GM19193 (cell line): ENCODE data around the gene RAVER1.
A peak's percentile ranks its signal among the peaks of the same experiment; 100 is the strongest.

ENCODE experiments used
- POLR2A ChIP-seq: IDR thresholded peaks from 4 replicates; pipeline ENCODE4 v1.6.1; 2011; ENCODE audit not compliant: insufficient read depth, insufficient read length; ENCODE audit errors: extremely low read depth

RAVER1 gene

DNA sequence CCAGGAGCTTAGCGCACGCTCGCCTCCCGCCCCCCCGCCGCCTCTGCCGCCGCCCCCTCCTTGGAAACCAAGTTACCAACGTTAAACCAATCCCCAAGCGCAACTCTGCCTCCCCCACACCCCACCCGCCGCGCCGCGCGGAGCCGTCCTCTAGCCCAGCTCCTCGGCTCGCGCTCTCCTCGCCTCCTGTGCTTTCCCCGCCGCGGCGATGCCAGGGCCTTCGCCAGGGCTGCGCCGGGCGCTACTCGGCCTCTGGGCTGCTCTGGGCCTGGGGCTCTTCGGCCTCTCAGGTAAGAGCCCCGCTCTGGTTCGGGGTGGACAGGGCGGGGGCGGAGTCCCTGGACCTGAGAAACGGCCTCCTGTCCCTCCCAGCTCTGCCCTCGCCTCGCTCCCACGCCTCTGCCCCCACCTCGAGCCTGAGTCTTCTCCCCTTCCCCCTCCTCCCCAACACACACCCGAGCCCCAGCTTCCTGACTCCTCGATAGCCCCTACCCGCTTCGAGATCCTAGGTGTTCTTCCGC is 43.4 kb downstream of the RAVER1 start, which contains the start of gene ICAM5:
Gene ICAM5 (plus strand): TSS at position 117 of the 521 bp plus-strand sequence. CDS start 92 bp downstream, at position 209.
- TF ChIP-seq POLR2A: no peak

DNA sequence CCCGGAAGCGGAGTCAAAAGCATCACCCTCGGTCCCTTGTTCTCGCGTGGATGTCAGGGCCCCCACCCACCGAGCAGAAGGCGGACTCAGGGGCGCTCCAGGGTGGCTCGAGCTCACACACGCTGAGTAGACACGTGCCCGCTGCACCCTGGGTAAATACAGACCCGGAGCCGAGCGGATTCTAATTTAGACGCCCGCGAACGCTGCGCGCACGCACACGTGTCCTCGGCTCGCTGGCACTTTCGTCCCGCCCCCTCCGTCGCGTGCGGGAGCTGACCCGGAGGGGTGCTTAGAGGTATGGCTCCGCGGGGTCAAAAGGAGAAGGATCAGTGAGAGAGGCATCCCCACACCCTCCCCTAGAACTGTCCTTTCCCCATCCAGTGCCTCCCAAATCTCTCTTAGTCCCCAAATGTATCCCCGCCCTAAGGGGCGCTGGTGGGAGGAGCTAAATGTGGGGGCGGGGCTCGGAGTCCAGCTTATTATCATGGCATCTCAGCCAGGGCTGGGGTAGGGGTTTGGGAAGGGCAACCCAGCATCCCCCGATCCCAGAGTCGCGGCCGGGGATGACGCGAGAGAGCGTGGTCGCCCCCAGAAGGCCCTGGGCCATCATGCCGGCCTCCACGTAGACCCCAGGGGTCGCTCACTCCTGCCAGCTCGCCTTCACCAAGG is 44.0 kb downstream of the RAVER1 start:
- peak; percentile 27 for TF ChIP-seq POLR2A

DNA sequence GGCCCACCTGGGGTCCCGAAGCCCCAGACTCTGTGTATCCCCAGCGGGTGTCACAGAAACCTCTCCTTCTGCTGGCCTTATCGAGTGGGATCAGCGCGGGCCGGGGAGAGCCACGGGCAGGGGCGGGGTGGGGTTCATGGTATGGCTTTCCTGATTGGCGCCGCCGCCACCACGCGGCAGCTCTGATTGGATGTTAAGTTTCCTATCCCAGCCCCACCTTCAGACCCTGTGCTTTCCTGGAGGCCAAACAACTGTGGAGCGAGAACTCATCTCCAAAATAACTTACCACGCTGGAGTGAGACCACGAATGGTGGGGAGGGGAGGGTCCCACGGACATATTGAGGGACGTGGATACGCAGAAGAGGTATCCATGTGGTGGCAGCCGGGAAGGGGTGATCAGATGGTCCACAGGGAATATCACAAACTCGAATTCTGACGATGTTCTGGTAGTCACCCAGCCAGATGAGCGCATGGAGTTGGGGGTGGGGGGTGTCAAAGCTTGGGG is 44.6 kb downstream of the RAVER1 start:
- TF ChIP-seq POLR2A: no peak

DNA sequence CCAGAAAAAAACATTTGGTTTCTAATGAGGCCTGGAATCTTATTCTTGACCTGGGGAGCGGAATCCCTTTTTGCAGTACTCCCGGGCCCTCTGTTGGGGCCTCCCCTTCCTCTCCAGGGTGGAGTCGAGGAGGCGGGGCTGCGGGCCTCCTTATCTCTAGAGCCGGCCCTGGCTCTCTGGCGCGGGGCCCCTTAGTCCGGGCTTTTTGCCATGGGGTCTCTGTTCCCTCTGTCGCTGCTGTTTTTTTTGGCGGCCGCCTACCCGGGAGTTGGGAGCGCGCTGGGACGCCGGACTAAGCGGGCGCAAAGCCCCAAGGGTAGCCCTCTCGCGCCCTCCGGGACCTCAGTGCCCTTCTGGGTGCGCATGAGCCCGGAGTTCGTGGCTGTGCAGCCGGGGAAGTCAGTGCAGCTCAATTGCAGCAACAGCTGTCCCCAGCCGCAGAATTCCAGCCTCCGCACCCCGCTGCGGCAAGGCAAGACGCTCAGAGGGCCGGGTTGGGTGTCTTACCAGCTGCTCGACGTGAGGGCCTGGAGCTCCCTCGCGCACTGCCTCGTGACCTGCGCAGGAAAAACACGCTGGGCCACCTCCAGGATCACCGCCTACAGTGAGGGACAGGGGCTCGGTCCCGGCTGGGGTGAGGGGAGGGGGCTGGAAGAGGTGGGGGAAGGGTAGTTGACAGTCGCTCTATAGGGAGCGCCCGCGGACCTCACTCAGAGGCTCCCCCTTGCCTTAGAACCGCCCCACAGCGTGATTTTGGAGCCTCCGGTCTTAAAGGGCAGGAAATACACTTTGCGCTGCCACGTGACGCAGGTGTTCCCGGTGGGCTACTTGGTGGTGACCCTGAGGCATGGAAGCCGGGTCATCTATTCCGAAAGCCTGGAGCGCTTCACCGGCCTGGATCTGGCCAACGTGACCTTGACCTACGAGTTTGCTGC is 46.3 kb downstream of the RAVER1 start, which contains the start of gene ICAM4:
Gene ICAM4 (plus strand): TSS at position 153 of the 935 bp plus-strand sequence. CDS start 58 bp downstream, at position 211.
- no peak for TF ChIP-seq POLR2A

DNA sequence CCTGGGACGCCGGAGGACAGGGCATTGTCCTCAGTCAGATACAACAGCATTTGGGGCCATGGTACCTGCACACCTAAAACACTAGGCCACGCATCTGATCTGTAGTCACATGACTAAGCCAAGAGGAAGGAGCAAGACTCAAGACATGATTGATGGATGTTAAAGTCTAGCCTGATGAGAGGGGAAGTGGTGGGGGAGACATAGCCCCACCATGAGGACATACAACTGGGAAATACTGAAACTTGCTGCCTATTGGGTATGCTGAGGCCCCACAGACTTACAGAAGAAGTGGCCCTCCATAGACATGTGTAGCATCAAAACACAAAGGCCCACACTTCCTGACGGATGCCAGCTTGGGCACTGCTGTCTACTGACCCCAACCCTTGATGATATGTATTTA is 47.9 kb downstream of the RAVER1 start:
- peak; percentile 20 for TF ChIP-seq POLR2A

DNA sequence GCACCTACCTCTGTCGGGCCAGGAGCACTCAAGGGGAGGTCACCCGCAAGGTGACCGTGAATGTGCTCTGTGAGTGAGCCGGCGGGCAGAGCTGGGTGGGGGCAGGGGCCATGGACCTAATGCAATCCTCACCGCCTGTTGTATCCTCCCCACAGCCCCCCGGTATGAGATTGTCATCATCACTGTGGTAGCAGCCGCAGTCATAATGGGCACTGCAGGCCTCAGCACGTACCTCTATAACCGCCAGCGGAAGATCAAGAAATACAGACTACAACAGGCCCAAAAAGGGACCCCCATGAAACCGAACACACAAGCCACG is 48.4 kb downstream of the RAVER1 start:
- no peak for TF ChIP-seq POLR2A

DNA sequence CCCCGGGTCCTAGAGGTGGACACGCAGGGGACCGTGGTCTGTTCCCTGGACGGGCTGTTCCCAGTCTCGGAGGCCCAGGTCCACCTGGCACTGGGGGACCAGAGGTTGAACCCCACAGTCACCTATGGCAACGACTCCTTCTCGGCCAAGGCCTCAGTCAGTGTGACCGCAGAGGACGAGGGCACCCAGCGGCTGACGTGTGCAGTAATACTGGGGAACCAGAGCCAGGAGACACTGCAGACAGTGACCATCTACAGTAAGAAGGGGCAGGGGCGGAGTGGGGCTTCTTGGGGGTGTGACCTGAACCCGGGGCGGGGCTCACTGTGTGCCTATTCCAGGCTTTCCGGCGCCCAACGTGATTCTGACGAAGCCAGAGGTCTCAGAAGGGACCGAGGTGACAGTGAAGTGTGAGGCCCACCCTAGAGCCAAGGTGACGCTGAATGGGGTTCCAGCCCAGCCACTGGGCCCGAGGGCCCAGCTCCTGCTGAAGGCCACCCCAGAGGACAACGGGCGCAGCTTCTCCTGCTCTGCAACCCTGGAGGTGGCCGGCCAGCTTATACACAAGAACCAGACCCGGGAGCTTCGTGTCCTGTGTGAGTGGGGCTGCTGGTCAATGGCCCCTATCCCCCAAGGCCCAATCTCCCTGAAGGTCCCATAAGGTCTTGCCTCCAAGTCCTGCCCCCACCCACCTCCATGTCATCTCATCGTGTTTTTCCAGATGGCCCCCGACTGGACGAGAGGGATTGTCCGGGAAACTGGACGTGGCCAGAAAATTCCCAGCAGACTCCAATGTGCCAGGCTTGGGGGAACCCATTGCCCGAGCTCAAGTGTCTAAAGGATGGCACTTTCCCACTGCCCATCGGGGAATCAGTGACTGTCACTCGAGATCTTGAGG is 49.0 kb downstream of the RAVER1 start:
- no peak for TF ChIP-seq POLR2A

DNA sequence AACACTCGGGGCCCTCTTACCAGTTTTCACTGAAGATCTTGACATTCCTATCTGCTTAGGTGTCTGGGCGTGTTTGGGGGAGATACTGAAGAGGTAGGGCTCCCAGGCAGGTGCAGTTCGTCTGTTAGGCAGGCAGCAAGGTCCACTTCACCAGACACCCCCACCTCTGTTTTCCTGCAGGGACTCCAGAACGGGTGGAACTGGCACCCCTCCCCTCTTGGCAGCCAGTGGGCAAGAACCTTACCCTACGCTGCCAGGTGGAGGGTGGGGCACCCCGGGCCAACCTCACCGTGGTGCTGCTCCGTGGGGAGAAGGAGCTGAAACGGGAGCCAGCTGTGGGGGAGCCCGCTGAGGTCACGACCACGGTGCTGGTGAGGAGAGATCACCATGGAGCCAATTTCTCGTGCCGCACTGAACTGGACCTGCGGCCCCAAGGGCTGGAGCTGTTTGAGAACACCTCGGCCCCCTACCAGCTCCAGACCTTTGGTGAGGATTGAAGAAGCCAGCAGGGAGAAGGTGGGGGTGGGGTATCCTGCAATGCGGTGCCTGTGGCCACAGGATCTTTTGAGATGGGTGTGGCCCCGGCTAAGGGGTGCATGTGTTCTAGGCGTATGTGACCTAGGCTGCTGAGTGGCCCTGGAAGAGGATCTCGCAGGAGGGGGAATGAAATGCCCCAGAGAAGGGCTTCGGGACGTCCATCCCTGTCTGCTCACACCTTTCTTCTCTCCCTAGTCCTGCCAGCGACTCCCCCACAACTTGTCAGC is 49.8 kb downstream of the RAVER1 start:
- TF ChIP-seq POLR2A: no peak

DNA sequence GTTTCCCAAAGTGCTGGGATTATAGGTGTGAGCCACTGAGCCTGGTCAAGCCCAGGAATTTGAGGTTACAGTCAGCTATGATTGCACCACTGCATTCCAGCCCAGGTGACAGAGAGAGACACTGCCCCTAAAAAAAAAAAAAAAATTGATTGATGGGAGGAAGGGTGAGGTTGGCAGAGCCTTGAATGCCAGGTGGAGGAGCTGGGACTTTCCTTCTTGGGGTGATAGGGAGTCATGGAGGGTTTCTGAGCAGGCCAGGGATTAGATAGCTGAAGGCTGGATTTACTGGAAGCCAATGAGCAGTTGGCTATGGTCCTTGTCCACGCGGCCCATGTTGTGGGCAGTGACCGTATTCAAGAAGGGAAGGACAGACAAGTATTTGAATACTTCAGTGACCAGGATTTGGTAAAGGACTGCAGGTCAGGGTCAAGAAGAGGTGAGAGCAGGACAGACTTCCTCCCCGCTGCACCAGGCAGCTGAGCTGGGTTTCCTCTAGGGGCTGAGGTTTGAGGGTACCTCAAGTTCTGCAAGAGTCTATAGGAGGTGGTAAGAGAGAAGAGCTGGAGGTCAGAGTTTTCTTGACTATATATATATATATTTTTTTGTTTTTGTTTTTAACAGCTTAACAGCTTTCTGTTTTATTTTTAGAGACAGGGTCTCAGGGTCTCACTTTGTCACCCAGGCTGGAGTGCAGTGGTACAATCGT is 53.4 kb downstream of the RAVER1 start:
- TF ChIP-seq POLR2A: no peak

DNA sequence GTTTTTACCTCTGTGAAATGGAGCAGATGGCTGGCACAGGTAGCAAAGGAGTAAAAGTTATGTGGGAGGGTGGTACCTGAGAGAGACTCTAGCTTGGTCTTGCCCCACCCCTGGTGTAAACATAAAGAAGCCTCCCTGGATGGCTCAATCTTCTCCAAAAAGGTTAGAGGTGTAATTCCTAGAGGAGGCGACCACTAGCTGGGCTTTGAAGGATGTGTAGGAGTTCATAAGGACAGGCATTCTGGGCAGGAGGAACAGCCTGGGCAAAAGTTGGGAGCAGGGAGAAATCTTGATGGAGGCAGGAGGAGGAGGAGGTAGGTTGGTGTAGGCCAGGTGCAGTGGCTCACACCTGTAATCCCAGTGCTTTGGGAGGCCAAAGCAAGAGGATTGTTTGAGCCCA is 54.4 kb downstream of the RAVER1 start:
- no peak for TF ChIP-seq POLR2A

DNA sequence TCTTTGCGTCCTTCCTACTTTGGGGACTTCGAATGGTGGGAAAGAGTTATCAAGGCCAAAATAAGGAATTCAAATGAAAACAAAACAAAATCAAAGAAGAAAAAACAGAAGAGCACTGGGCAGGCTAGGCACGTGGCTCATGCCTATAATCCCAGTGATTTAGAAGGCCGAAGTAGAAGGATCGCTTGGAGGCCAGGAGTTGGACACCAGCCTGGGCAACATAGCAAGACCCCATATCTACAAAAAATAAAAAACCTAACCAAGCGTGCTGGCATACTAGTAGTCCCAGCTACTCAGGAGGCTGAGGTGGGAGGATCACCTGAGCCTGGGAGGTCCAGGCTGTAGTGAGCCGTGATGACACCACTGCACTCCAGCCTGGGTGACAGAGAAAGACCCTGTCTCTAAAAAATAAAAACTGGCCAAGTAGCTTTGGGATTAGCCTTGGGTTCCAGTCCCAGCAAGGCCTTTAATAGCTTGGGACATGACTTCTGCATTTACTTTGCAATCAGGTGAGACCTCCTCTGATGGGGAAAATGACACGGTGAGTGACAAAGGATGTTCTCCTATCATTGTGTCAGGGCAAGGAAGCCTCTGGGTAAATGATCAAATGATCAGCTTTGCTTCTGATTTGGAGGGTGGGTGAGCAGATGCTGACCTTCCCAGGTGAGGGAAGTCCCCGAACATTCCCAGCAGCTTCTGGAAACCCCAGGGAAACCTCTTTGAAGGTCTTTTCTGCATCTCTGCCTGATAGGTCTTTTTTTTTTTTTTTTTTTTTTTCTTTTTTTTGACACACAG is 55.3 kb downstream of the RAVER1 start:
- no peak for TF ChIP-seq POLR2A

DNA sequence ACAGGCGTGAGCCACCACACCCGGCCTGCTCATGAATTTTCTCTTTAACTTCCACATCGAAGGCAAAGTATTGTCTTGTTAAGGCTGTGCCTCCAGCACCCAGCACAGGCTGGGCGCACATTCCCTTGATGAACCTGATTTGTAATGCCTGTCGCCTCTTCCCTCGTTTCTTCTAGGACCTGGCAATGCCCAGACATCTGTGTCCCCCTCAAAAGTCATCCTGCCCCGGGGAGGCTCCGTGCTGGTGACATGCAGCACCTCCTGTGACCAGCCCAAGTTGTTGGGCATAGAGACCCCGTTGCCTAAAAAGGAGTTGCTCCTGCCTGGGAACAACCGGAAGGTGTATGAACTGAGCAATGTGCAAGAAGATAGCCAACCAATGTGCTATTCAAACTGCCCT is 58.7 kb downstream of the RAVER1 start:
- TF ChIP-seq POLR2A: no peak
